GM12801 (cell line): ENCODE results near the gene CATSPERZ.

Source experiments
- TF ChIP-seq, protein P1 (sequence below): IDR thresholded peaks from one replicate; pipeline ENCODE4 v1.5.1; 2011; ENCODE audit warnings: control low read depth; ENCODE audit not compliant: insufficient read length; ENCODE audit errors: extremely low read depth

CATSPERZ gene

DNA sequence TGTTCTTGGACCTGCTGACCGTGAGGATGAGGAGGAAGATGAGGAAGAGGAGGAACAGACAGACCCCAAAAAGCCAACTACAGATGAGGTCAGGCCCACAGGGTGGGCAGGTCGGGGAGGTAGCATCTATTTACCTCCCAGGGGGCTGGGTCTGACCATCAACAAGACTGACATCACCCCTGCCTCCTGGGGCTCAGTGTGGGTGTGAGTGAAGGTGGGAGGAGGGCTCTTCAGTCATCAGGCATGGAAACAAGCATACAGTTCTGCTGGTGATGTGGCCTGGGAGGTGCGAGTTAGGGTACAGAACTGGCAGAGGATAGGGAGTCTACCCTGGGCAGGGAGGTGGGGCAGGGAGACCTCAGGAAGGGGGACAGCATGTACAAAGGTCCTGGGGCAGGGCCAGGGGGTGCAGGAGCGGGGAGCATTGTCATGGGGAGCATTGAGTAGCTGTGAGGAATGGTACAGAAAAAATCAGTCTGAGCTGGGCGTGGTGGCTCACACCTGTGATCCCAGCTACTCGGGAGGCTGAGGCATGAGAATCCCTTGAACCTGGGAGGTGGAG lies 39.9 kb upstream of the CATSPERZ start:
- TF ChIP-seq, protein P1, sequence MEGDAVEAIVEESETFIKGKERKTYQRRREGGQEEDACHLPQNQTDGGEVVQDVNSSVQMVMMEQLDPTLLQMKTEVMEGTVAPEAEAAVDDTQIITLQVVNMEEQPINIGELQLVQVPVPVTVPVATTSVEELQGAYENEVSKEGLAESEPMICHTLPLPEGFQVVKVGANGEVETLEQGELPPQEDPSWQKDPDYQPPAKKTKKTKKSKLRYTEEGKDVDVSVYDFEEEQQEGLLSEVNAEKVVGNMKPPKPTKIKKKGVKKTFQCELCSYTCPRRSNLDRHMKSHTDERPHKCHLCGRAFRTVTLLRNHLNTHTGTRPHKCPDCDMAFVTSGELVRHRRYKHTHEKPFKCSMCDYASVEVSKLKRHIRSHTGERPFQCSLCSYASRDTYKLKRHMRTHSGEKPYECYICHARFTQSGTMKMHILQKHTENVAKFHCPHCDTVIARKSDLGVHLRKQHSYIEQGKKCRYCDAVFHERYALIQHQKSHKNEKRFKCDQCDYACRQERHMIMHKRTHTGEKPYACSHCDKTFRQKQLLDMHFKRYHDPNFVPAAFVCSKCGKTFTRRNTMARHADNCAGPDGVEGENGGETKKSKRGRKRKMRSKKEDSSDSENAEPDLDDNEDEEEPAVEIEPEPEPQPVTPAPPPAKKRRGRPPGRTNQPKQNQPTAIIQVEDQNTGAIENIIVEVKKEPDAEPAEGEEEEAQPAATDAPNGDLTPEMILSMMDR, result no peak

DNA sequence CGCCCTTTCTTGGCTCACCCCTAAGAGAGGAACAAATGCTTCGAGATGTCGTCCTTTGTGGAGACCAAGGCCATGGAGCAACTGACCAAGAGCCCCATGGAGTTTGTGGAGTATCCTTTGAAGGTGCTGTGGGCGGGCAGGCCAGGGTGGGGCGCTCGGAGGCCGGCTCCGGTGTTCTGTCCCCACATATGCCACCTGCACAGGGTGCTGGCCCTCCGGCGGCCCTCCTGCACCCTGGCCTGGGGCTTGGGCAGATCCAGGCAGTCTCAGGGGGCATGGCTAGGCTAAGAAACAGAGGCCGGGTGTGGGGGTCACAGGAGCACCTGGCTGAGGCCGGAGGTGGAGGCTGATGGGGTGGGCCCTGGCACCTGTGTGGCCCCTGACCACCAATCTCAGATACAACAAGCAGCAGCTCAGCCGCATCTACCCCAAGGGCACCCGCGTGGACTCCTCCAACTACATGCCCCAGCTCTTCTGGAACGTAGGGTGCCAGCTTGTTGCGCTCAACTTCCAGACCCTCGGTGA lies 38.5 kb upstream of the CATSPERZ start:
- TF ChIP-seq, protein P1, result no peak

DNA sequence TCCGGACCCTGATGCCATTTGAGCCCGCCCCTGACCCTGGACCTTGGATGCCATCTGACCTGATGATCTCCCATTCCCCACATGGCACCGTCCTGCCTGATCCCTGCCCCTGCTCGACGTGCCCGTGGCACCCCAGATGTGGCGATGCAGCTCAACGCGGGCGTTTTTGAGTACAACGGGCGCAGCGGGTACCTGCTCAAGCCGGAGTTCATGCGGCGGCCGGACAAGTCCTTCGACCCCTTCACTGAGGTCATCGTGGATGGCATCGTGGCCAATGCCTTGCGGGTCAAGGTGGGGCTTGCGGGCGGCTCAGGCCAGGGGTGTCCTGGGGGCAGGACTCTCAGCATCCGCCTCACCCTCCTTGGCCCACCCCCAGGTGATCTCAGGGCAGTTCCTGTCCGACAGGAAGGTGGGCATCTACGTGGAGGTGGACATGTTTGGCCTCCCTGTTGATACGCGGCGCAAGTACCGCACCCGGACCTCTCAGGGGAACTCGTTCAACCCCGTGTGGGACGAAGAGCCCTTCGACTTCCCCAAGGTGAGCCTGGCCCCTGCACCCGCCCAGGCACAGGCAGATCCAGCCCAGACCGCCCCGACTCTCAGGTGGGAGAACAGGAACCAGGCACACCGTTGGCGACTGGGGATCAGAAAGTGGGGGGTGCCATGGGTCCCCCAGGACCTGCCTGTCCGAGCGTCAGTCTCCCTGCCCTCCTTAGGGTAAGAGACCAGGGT lies 37.7 kb upstream of the CATSPERZ start:
- TF ChIP-seq, protein P1, result no peak

DNA sequence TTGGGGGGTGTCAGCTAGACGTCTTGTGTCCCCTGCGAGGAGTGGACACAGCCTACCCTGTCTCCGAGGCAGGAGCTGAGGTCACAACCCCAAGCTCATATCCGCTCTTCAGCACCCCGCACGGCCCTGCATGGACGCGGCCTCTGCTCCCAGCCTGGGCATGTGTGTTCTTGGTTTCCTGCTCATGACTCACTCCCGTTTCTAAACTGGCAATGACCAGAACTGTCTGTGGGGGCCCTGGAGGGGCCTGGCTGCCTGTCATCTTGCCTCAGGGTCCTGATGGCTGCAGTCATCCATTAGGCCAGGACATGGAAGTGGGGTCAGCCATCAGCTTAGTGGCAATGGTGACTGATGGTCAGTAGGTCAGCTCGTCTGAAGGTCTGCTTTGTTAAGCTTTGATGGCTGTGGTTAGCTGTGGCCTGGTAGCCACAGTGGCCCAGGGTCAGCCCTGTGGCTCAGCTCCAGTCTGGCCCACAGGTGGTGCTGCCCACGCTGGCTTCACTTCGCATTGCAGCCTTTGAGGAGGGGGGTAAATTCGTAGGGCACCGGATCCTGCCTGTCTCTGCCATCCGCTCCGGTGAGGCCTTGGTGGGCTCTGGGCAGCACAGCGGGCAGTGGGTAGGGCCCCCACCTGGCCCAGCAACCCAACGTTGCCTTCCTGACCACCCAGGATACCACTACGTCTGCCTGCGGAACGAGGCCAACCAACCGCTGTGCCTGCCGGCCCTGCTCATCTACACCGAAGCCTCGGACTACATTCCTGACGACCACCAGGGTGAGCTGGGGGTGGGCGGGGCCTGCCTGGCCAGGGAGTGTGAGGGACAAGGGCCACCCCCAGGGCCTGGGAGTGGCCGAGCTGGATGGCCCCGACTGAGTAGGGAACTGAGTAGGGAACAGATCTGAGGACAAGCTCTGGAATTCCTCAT lies 36.9 kb upstream of the CATSPERZ start:
- TF ChIP-seq, protein P1, result no peak

DNA sequence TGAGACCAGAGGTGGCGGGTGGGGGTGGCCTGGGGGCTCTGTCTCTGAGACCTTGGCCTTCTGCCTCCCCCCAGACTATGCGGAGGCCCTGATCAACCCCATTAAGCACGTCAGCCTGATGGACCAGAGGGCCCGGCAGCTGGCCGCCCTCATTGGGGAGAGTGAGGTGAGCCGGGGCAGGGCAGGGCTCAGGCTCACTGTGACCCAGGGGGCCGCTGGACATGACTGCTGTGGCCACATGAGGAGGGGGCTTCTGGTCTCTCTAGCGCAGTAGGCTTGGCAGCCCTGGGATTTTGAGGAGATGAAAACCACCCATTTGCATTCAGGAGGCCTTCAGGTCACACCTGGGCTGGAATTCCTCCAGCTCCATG lies 36.2 kb upstream of the CATSPERZ start:
- TF ChIP-seq, protein P1, result no peak

DNA sequence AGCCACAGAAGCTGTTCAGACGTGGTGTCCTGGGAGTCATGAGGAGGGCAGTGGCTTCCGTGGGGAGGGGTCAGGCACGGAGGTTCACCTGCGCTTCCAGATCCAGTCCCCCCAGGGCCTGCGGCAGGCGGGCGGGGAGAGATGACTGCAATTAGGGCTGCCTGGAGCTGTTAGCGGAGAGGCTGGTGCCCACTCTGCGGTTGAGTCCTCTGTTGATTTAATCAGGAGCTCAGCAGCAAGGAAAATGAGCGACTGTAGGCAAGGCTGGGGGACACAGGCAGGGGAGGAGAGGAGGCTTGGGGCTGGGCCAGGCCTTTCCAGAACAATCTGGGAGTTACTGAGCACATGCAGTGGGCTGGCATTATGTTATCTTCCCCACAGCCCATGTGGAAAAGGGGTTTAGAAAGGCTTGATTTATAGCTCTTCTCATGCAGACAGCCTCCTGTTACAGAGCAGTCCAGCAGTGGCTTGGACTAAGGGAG lies 35.7 kb upstream of the CATSPERZ start:
- TF ChIP-seq, protein P1, result no peak
